Heart left ventricle (tissue), 13 donors: ENCODE results near the gene GPC6.

Experiments used
- POLR2A ChIP-seq, 2 donors: fragments of 450-650 bp; IDR thresholded peaks; one replicate each; pipeline ENCODE4 v1.6.1; 2017; ENCODE audit warnings: antibody characterized with exemption in 2 of 2, mild to moderate bottlenecking in 2 of 2, moderate library complexity in 2 of 2
- TF ChIP-seq, protein P1 (sequence below), 12 donors: fragments of 200-600 bp; sonication (generic) in 4 of 12; IDR thresholded peaks; one replicate each; pipeline versions ENCODE4 v1.5.0 to v1.8.0; 2018 to 2022; ENCODE audit warnings: antibody characterized with exemption in 12 of 12, mild to moderate bottlenecking in 5 of 12
- donor health status: ischemic (EF 13 %, LVEDD 7.1; RV severe dilation, severe dysfunction).
- donor health status: DM: no; HTN: yes; CAD: no.
- donor health status: DM: no; HTN: no; CAD: no.
- donor health status: ischemic (EF 25% LVEDD 6.9; RV normal size, moderate dysfunction).
- donor health status: ischemic (EF 25% LVEDD 5.7; RV mildly dilated, moderate dysfunction).
- donor health status: ischemic (EF 35%, LVEDD 5.7; RV mildly dilated, moderate dysfunction).
- donor health status: nonischemic (EF 11% LVEDD 7.7; RV severe dilation, severe dysfunction).
- donor health status: DM: yes; HTN: yes; CAD: no.
- donor health status: PGD.
- donor health status: ischemic (EF 29% LVEDD 5.4; RV normal size, mild dysfunction).
- donor health status: nonischemic (EF 23%, LVEDD 6.1; RV moderate dilation, normal function).

DNA sequence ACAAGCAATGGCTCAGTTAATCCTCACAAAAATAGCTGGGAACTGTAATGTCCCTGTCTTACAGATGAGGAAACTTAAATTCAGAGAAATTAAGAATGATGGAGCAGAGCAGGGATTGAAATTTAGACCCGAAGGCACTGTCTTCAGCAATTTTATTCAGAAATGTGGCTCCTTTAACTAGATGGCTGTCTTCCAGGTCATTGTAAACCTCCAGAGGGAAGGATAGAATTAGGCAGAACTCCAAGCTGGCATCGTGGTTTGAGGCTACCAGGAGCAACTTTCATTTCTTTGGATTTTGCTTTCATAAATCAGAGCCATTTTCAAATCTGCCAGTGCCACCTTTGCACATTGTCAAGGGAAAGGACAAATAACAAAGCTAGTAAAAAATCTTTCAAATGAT is 913.9 kb downstream of the GPC6 start:
- TF ChIP-seq, protein P1, sequence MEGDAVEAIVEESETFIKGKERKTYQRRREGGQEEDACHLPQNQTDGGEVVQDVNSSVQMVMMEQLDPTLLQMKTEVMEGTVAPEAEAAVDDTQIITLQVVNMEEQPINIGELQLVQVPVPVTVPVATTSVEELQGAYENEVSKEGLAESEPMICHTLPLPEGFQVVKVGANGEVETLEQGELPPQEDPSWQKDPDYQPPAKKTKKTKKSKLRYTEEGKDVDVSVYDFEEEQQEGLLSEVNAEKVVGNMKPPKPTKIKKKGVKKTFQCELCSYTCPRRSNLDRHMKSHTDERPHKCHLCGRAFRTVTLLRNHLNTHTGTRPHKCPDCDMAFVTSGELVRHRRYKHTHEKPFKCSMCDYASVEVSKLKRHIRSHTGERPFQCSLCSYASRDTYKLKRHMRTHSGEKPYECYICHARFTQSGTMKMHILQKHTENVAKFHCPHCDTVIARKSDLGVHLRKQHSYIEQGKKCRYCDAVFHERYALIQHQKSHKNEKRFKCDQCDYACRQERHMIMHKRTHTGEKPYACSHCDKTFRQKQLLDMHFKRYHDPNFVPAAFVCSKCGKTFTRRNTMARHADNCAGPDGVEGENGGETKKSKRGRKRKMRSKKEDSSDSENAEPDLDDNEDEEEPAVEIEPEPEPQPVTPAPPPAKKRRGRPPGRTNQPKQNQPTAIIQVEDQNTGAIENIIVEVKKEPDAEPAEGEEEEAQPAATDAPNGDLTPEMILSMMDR (IDR thresholded peaks at IDR 0.05): no peak
- TF ChIP-seq POLR2A (IDR thresholded peaks at IDR 0.05): no peak
